ENCODE results near the gene ROR1.

ROR1 gene

GRCh38 chr1:64041371-64042131, 267.7 kb downstream of the ROR1 start:
- no peak overlapping the region for H3K4me3 ChIP-seq (replicated peaks; ENCODE audit: low read depth, low read length)
- DNase-seq (ENCODE audit: extremely low read depth, insufficient read length) = no peak
- H3K36me3 ChIP-seq (ENCODE audit: control insufficient read depth, insufficient read depth, low read length) = no peaks in the 10 kb centered on the region
- TF ChIP-seq CTCF (IDR thresholded peaks at IDR 0.05; ENCODE audit: insufficient read depth, low read length, poor library complexity, severe bottlenecking) = no peak
- H3K27me3 ChIP-seq (replicated peaks; ENCODE audit: control insufficient read depth, insufficient read depth, low read length) = no peaks in the 10 kb centered on the region

GRCh38 chr1:64042331-64043100, 268.7 kb downstream of the ROR1 start:
- TF ChIP-seq CTCF (IDR thresholded peaks at IDR 0.05; ENCODE audit: insufficient read depth, low read length, poor library complexity, severe bottlenecking) = no peak
- H3K27me3 ChIP-seq (replicated peaks; ENCODE audit: control insufficient read depth, insufficient read depth, low read length) = no peaks in the 10 kb centered on the region
- H3K36me3 ChIP-seq (ENCODE audit: control insufficient read depth, insufficient read depth, low read length) = no peaks in the 10 kb centered on the region
- no peak for DNase-seq (ENCODE audit: extremely low read depth, insufficient read length)
- H3K4me3 ChIP-seq (replicated peaks; ENCODE audit: low read depth, low read length) = no peak overlapping the region

DNA sequence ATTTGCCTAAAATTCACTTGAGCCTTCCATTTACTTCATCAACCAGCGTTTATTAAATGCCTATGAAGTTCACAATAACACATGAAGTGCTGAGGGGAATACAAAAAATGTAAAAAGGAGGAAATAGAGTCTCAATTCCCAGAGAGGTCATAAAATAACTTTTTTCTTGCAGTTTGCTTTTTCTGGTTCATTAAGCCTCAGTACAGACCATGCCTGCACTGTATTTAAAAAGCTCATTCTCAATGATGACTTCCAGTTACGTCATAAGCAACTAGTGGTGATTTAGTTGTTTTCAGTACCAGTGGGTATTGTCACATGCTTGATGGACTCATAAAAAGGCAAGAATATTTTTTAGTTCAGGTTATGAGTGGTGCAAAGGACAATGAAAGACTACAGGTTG, 269.5 kb downstream of the ROR1 start:
- no peak overlapping the region for H3K4me3 ChIP-seq (replicated peaks; ENCODE audit: low read depth, low read length)
- H3K36me3 ChIP-seq (ENCODE audit: control insufficient read depth, insufficient read depth, low read length) = no peaks in the 10 kb centered on the region
- no peak for TF ChIP-seq CTCF (IDR thresholded peaks at IDR 0.05; ENCODE audit: insufficient read depth, low read length, poor library complexity, severe bottlenecking)
- no peaks in the 10 kb centered on the region for H3K27me3 ChIP-seq (replicated peaks; ENCODE audit: control insufficient read depth, insufficient read depth, low read length)
- no peak for DNase-seq (ENCODE audit: extremely low read depth, insufficient read length)

DNA sequence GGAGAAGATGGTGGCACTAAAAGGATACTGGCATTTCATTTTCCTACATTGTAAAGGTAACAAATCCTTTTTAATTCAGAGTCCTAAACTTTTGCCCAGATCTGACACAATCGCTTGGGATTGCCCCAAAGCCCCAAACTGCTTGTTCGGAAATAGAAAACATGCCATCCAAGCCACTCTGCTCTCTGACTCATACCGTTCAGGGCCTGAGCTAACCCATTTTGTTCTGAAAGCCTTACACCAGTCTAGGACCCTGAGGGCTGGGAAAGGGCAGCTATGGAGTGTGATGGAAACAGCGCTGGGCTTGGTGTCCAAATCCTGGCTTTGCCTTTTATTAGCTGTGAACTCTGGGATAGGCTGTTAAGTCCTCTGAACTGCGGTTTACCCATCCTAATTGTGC, 270.2 kb downstream of the ROR1 start:
- H3K27me3 ChIP-seq (replicated peaks; ENCODE audit: control insufficient read depth, insufficient read depth, low read length) = no peaks in the 10 kb centered on the region
- no peak for DNase-seq (ENCODE audit: extremely low read depth, insufficient read length)
- H3K36me3 ChIP-seq (ENCODE audit: control insufficient read depth, insufficient read depth, low read length) = no peaks in the 10 kb centered on the region
- TF ChIP-seq CTCF (IDR thresholded peaks at IDR 0.05; ENCODE audit: insufficient read depth, low read length, poor library complexity, severe bottlenecking) = no peak
- H3K4me3 ChIP-seq (replicated peaks; ENCODE audit: low read depth, low read length) = no peak overlapping the region

DNA sequence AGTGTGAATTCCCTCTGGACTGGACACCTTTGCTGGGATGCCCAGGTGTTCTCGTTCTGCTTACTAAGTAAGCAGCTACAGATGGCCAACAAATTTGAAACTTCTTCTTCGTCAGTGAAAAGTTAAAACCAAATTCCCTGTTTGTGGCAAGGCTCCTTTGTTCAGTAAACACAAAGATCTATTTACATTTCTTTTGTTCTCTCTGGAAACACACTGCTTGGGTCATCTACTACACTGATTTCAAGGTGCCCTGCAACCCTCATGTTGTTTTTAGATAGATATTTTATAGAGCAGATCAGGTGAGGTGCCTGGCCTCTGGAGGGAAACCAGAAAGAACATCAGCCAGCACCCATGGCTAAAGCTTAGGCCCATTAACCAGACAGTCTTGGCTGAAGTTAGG, 272.4 kb downstream of the ROR1 start:
- Histone ChIP-seq H3K36me3 (ENCODE audit: control insufficient read depth, insufficient read depth, low read length) (no peaks in the 10 kb centered on the region), H3K27me3 (replicated peaks; ENCODE audit: control insufficient read depth, insufficient read depth, low read length) (no peaks in the 10 kb centered on the region), H3K4me3 (replicated peaks; ENCODE audit: low read depth, low read length) (no peak overlapping the region)
- no peak for TF ChIP-seq CTCF (IDR thresholded peaks at IDR 0.05; ENCODE audit: insufficient read depth, low read length, poor library complexity, severe bottlenecking)
- DNase-seq (ENCODE audit: extremely low read depth, insufficient read length) = no peak

Measured in GM06990 (cell line).